ENCODE results near the gene ADCYAP1R1.

The ADCYAP1R1 gene

DNA sequence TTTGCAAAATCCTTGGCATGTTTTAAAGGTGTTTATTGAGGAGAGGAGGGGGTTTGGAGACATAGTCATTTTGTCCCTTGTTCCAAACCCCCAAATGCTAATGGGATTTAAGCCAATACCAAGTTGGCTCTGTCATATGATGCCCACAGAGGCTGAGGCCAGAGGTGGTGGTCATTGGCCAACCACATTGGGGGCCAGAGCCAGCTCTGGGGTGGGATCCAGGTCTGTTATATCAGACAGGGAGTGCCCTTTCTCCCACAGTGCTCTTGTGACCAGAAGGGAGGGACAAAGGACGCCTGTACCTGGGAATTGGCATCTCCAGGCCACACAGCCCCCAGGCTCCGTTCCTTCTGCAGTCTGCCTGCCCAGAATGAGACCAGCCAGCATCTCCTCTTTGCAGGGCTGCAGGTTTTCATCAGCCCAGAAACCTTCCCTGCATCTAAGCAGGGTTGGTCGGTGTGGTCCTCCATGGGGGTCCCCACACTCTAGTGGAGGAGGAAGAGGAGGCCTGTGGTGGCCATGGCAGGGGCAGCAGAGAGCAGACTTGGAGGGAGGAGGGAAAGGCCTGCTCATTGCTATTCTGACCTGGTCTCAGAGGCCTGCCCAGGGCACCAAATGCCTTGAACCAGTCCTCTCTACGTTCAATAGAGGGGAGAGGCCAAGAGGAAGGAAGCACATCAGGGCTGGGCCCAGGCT lies 17.9 kb downstream of the ADCYAP1R1 start:
- no peaks in the 10 kb centered on the region for H3K27me3 ChIP-seq (ENCODE audit: insufficient read depth, low read length, poor library complexity, severe bottlenecking)
- no peaks in the 10 kb centered on the region for H3K79me2 ChIP-seq (ENCODE audit: insufficient read depth, low read length)
- no peaks in the 10 kb centered on the region for H3F3A ChIP-seq (ENCODE audit: low read depth)
- TF ChIP-seq, protein P1, sequence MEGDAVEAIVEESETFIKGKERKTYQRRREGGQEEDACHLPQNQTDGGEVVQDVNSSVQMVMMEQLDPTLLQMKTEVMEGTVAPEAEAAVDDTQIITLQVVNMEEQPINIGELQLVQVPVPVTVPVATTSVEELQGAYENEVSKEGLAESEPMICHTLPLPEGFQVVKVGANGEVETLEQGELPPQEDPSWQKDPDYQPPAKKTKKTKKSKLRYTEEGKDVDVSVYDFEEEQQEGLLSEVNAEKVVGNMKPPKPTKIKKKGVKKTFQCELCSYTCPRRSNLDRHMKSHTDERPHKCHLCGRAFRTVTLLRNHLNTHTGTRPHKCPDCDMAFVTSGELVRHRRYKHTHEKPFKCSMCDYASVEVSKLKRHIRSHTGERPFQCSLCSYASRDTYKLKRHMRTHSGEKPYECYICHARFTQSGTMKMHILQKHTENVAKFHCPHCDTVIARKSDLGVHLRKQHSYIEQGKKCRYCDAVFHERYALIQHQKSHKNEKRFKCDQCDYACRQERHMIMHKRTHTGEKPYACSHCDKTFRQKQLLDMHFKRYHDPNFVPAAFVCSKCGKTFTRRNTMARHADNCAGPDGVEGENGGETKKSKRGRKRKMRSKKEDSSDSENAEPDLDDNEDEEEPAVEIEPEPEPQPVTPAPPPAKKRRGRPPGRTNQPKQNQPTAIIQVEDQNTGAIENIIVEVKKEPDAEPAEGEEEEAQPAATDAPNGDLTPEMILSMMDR (conservative IDR thresholded peaks at IDR 0.05; ENCODE audit: low read length): no peak
- no peak for TF ChIP-seq EZH2phosphoT487 (IDR thresholded peaks at IDR 0.05; ENCODE audit: borderline replicate concordance)
- H3K36me3 ChIP-seq (ENCODE audit: insufficient read depth, low read length): no peaks in the 10 kb centered on the region
- no peak overlapping the region for H3K4me2 ChIP-seq (ENCODE audit: low read depth, low read length, poor library complexity, severe bottlenecking)
- H2AFZ ChIP-seq (ENCODE audit: low read length): no peak overlapping the region
- no peak overlapping the region for H3K4me3 ChIP-seq (ENCODE audit: low read length, poor library complexity, severe bottlenecking)
- H4K20me1 ChIP-seq (ENCODE audit: insufficient read depth, low read length, poor library complexity, severe bottlenecking): no peaks in the 10 kb centered on the region
- no peaks in the 10 kb centered on the region for H3K9me2 ChIP-seq (replicated peaks; ENCODE audit: low read depth, low read length)
- no peak overlapping the region for H3K9ac ChIP-seq (ENCODE audit: low read depth, low read length, poor library complexity, severe bottlenecking)
- H3K4me1 ChIP-seq (ENCODE audit: insufficient read depth, low read length, poor library complexity, severe bottlenecking): no peaks in the 10 kb centered on the region
- H3K9me3 ChIP-seq (ENCODE audit: insufficient read depth, low read depth, low read length): no peaks in the 10 kb centered on the region

DNA sequence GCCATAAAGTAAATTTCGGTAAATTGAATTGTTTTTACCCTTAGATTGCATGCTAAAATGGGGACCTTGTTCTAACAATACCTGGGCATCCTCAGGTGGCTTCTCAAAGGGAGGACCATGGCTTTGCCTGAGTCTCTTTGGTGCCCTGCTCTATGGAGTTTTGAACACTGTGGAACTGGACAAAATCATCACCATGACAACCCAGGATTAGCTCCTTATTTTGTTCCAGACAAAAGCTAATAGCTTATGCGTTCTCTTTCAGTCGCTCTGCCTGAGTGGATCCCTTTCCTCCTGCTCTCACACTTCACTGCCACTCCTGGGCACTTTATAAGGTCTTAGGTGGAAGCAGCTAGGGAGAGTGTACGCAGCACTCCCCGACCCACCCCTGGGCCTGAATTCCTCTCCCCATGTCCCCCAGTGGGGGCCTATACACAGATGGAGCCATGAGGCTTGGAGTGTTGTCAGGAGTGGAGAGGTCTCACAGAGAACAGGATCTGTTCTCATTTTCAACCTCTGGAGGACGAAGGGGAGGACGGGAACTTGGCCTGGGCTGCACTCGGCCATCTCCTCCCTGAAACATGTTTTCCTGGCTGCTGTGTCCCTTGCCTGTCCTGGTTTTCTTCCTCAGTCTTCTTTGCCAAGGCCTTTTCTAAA lies 19.0 kb downstream of the ADCYAP1R1 start:
- Histone ChIP-seq H3K9me2 (replicated peaks; ENCODE audit: low read depth, low read length) (no peaks in the 10 kb centered on the region), H4K20me1 (ENCODE audit: insufficient read depth, low read length, poor library complexity, severe bottlenecking) (no peaks in the 10 kb centered on the region), H3K9me3 (ENCODE audit: insufficient read depth, low read depth, low read length) (no peaks in the 10 kb centered on the region), H3K27me3 (ENCODE audit: insufficient read depth, low read length, poor library complexity, severe bottlenecking) (no peaks in the 10 kb centered on the region), H3K4me2 (ENCODE audit: low read depth, low read length, poor library complexity, severe bottlenecking) (no peak overlapping the region), H3K79me2 (ENCODE audit: insufficient read depth, low read length) (no peaks in the 10 kb centered on the region), H3K4me1 (ENCODE audit: insufficient read depth, low read length, poor library complexity, severe bottlenecking) (no peaks in the 10 kb centered on the region), H3K36me3 (ENCODE audit: insufficient read depth, low read length) (no peaks in the 10 kb centered on the region), H2AFZ (ENCODE audit: low read length) (no peak overlapping the region), H3F3A (ENCODE audit: low read depth) (no peaks in the 10 kb centered on the region), H3K9ac (ENCODE audit: low read depth, low read length, poor library complexity, severe bottlenecking) (no peak overlapping the region), H3K4me3 (ENCODE audit: low read length, poor library complexity, severe bottlenecking) (no peak overlapping the region)
- TF ChIP-seq, protein P1 (conservative IDR thresholded peaks at IDR 0.05; ENCODE audit: low read length): no peak
- TF ChIP-seq EZH2phosphoT487 (IDR thresholded peaks at IDR 0.05; ENCODE audit: borderline replicate concordance): no peak

DNA sequence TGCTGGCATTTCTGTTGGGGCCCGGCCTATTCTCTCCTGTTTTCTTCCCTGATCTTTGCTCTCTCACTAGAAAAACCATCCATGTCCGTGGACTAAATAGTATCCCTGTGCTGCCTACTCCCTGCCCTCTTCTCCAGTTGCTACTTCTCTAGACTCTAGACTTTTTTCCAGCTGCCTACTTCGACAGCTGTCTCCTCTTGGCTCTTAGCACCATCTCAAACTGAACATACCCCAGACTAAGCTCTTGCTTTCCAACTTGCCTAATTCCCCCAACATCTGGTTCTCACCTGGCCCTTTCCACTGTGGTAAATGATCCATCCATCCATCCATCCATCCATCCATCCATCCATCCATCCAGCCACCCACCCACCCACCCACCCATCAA lies 19.5 kb downstream of the ADCYAP1R1 start:
- Histone ChIP-seq H3K36me3 (ENCODE audit: insufficient read depth, low read length) (no peaks in the 10 kb centered on the region), H3K27me3 (ENCODE audit: insufficient read depth, low read length, poor library complexity, severe bottlenecking) (no peaks in the 10 kb centered on the region), H3K79me2 (ENCODE audit: insufficient read depth, low read length) (no peaks in the 10 kb centered on the region), H3K9ac (ENCODE audit: low read depth, low read length, poor library complexity, severe bottlenecking) (no peak overlapping the region), H3F3A (ENCODE audit: low read depth) (no peaks in the 10 kb centered on the region), H3K4me1 (ENCODE audit: insufficient read depth, low read length, poor library complexity, severe bottlenecking) (no peaks in the 10 kb centered on the region), H3K9me3 (ENCODE audit: insufficient read depth, low read depth, low read length) (no peaks in the 10 kb centered on the region), H2AFZ (ENCODE audit: low read length) (no peak overlapping the region), H3K4me2 (ENCODE audit: low read depth, low read length, poor library complexity, severe bottlenecking) (no peak overlapping the region), H3K9me2 (replicated peaks; ENCODE audit: low read depth, low read length) (no peaks in the 10 kb centered on the region), H3K4me3 (ENCODE audit: low read length, poor library complexity, severe bottlenecking) (no peak overlapping the region), H4K20me1 (ENCODE audit: insufficient read depth, low read length, poor library complexity, severe bottlenecking) (no peaks in the 10 kb centered on the region)
- TF ChIP-seq, protein P1 (conservative IDR thresholded peaks at IDR 0.05; ENCODE audit: low read length): no peak
- TF ChIP-seq EZH2phosphoT487 (IDR thresholded peaks at IDR 0.05; ENCODE audit: borderline replicate concordance): no peak
